Vagina (tissue), 2 donors: Measurements from ENCODE around the gene VDAC2. TPM values are rescaled to one million over a fixed set of nuclear protein-coding genes. Genes with fewer than 3 reads are reported as not detected.
"Not testable (repeated sequence)": the region's sequence is repeated elsewhere in the genome, so short reads cannot be mapped to it uniquely, and the experiment has no call there.

ENCODE experiments used
- DNase-seq, 2 donors: peaks; one replicate each; pipeline ENCODE4 v3.0.0-alpha.2; 2017; ENCODE audit errors: extremely low spot score in 2 of 2
- H3K27ac ChIP-seq: fragments of 200-600 bp; sonication (generic); one replicate; pipeline ENCODE4 v1.5.1; 2019
- H3K27me3 ChIP-seq: fragments of 200-600 bp; sonication (generic); one replicate; pipeline ENCODE4 v1.5.1; 2019
- H3K36me3 ChIP-seq, 2 donors: fragments of 200-600 bp; sonication (generic); one replicate each; pipeline ENCODE4 v1.5.1; 2017 to 2019
- H3K4me1 ChIP-seq: fragments of 200-600 bp; sonication (generic); one replicate; pipeline ENCODE4 v1.5.1; 2019
- H3K4me3 ChIP-seq, 2 donors: fragments of 200-600 bp; sonication (generic); 1 replicate in 1 of 2; 2 replicates in 1 of 2; pipeline ENCODE4 v1.5.1; 2016 to 2019
- H3K9me3 ChIP-seq: fragments of 200-600 bp; sonication (generic); one replicate; pipeline ENCODE4 v1.5.1; 2019
- CTCF ChIP-seq, 3 experiments: fragments of 450-650 bp in 2 of 3; fragments of 200-600 bp in 1 of 3; sonication (generic) in 1 of 3; IDR thresholded peaks; one replicate each; pipeline ENCODE4 v1.5.1; 2017 to 2019; ENCODE audit warnings: antibody characterized with exemption in 3 of 3, mild to moderate bottlenecking in 2 of 3, moderate library complexity in 2 of 3
- POLR2A ChIP-seq, 2 donors: fragments of 450-650 bp; IDR thresholded peaks; one replicate each; pipeline ENCODE4 v1.6.1; 2017; ENCODE audit warnings: antibody characterized with exemption in 2 of 2, mild to moderate bottlenecking in 2 of 2, moderate library complexity in 2 of 2
- POLR2AphosphoS5 ChIP-seq, 2 donors: sonication (generic); formaldehyde crosslinking; IDR thresholded peaks; one replicate each; pipeline ENCODE4 v1.9.0; 2017; ENCODE audit warnings: antibody characterized with exemption in 2 of 2, mild to moderate bottlenecking in 2 of 2, low read depth in 1 of 2; ENCODE audit not compliant: insufficient read depth in 1 of 2
- intact Hi-C: fragments of 100-400 bp; cut with DNase I; formaldehyde crosslinking; loops from one replicate; pipeline ENCODE4 v1.15.1; 2023
- total RNA-seq: library from RNA; depleted of rRNA; stranded (reverse); fragments of >200 nt; gene quantifications from one replicate; pipeline ENCODE4 v1.2.3, GENCODE V29; 2016

The VDAC2 gene
- total RNA-seq, 1 donor from 2014 or later, result 127 TPM

DNA sequence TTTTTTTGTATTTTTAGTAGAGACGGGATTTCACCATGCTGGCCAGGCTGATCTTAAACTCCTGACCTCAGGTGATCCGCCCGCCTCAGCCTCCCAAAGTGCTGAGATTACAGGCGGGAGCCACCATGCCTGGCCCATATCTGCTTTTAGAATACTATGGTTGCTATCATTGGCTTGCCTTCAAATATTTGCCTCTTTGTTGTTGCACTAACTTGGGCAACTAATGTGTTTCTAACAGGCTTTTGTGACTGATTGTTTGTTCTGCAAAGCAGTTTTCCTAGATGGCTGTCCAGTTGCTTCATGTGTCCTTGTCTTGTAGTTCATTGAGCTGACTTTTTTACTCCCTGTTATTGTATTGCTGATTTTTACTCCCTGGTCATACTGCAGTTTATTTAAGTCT lies 9.7 kb downstream of the VDAC2 start:
- TF ChIP-seq CTCF (IDR thresholded peaks at IDR 0.05), result no peak
- no peak for TF ChIP-seq POLR2AphosphoS5 (IDR thresholded peaks at IDR 0.05; ENCODE audit: insufficient read depth in 1 of 2, low read depth in 1 of 2)
- TF ChIP-seq POLR2A (IDR thresholded peaks at IDR 0.05), result no peak
- Histone ChIP-seq H3K27me3 (no peaks in the 10 kb centered on the region), H3K4me1 (peaks cover 46% of the 10 kb centered on the region), H3K36me3 (peaks cover 0 to 86% of the 10 kb centered on the region in 2 donors), H3K4me3 (no peak overlapping the region), H3K27ac (no peak overlapping the region), H3K9me3 (no peaks in the 10 kb centered on the region)
- DNase-seq, result no peak
- intact Hi-C loops, result loop anchor here (10.0 kb wide), 1 partner anchor 395 kb away; the partner anchor contains the start of gene KAT6B

- not testable (repeated sequence) for H3K27me3 ChIP-seq, H3K9me3 ChIP-seq, H3K4me3 ChIP-seq, H3K27ac ChIP-seq, DNase-seq
- Histone ChIP-seq H3K36me3 (peaks cover 0 to 73% of the 10 kb centered on the region in 2 donors), H3K4me1 (peaks cover 46% of the 10 kb centered on the region)
- intact Hi-C loops, result loop anchor here (10.0 kb wide), 1 partner anchor 397 kb away; the partner anchor contains the start of gene KAT6B
Observed at GRCh38 chr10:75221492-75221891, 10.9 kb downstream of the VDAC2 start.

DNA sequence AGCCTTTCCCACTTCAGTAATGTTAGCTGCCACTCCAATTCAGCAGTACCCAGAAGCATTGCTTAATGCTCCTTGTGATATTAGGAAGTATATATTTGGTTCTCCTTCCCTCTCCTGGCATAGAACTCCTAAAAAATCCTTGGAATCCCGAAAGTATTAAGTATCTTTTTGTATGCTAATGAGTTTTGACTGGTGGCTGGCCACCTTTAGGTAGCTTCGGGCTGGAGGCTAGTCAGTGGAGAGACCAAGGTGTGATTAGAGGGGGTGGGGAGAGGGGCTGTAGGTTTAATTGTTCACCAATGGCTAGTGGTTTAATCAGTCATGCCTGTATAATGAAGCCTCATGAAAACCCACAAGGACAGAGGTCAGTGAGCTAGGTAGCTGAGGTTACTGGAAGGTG lies 12.9 kb downstream of the VDAC2 start:
- peaks cover 0 to 53% of the 10 kb centered on the region in 2 donors for H3K36me3 ChIP-seq
- H3K27me3 ChIP-seq, result no peaks in the 10 kb centered on the region
- no peak for TF ChIP-seq POLR2AphosphoS5 (IDR thresholded peaks at IDR 0.05; ENCODE audit: insufficient read depth in 1 of 2, low read depth in 1 of 2)
- TF ChIP-seq CTCF (IDR thresholded peaks at IDR 0.05), result no peak
- TF ChIP-seq POLR2A (IDR thresholded peaks at IDR 0.05), result no peak
- peaks cover 56% of the 10 kb centered on the region for H3K4me1 ChIP-seq
- H3K9me3 ChIP-seq, result no peaks in the 10 kb centered on the region
- H3K27ac ChIP-seq, result peak overlapping the region; percentile 87
- DNase-seq, result no peak
- H3K4me3 ChIP-seq, result no peak overlapping the region
- intact Hi-C loops, result loop anchor here (10.0 kb wide), 1 partner anchor 399 kb away; the partner anchor contains the start of gene KAT6B

GRCh38 chr10:75226095-75226494 lies 15.5 kb downstream of the VDAC2 start:
- intact Hi-C loops, result loop anchor here (10.0 kb wide), 1 partner anchor 401 kb away; the partner anchor contains the start of gene KAT6B
- Histone ChIP-seq H3K27me3 (no peaks in the 10 kb centered on the region), H3K36me3 (peaks cover 0 to 50% of the 10 kb centered on the region in 2 donors), H3K4me1 (peaks cover 73% of the 10 kb centered on the region), H3K4me3 (no peak overlapping the region), H3K27ac (peak overlapping the region; percentile 87), H3K9me3 (no peaks in the 10 kb centered on the region)
- no peak for DNase-seq
- TF ChIP-seq CTCF (IDR thresholded peaks at IDR 0.05) (no peak), POLR2A (IDR thresholded peaks at IDR 0.05) (no peak), POLR2AphosphoS5 (IDR thresholded peaks at IDR 0.05; ENCODE audit: insufficient read depth in 1 of 2, low read depth in 1 of 2) (no peak)

DNA sequence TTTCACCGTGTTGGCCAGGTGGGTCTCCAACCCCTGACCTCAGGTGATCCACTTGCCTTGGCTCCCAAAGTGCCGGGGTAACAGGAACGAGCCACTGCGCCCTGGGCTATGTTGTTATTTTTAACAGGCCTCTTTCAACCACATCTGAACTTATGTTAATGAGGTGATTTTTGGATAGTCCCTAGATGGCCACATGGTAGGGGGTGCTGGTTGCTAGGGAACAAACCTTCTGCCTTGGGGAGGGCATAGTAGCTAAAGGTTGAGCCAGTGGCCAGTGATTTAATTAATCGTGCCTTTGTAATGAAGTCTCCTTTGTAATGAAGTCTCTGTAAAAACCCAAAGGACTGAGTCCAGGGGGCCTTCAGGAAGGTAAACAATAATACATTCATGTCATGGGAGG lies 16.1 kb downstream of the VDAC2 start:
- H3K27ac ChIP-seq, result peak overlapping the region; percentile 87
- TF ChIP-seq CTCF (IDR thresholded peaks at IDR 0.05) (no peak), POLR2A (IDR thresholded peaks at IDR 0.05) (no peak), POLR2AphosphoS5 (IDR thresholded peaks at IDR 0.05; ENCODE audit: insufficient read depth in 1 of 2, low read depth in 1 of 2) (no peak)
- peaks cover 0 to 50% of the 10 kb centered on the region in 2 donors for H3K36me3 ChIP-seq
- no peaks in the 10 kb centered on the region for H3K9me3 ChIP-seq
- DNase-seq, result no peak
- peaks cover 73% of the 10 kb centered on the region for H3K4me1 ChIP-seq
- H3K27me3 ChIP-seq, result no peaks in the 10 kb centered on the region
- intact Hi-C loops, result loop anchor here (10.0 kb wide), 1 partner anchor 402 kb away; the partner anchor contains the start of gene KAT6B
- no peak overlapping the region for H3K4me3 ChIP-seq
